ENCODE results near the gene IL10RA. TPM values are rescaled to one million over a fixed set of nuclear protein-coding genes. Genes with fewer than 3 reads are reported as not detected.

IL10RA gene
- total and polyA plus RNA-seq, 2 of the 4 experiments (the other 2 are of a cell fraction): 0.12 TPM; not detected in 1

- ChIA-PET POLR2A (ENCODE audit: unreplicated experiment) (interaction anchor here (0.6 kb wide), 1 partner anchor 189 kb away, joined by 11 read pairs; no protein-coding TSS in a partner anchor), CTCF (no interaction called here)
- Histone ChIP-seq H3K9ac (ENCODE audit: low read depth, low read length) (no peak overlapping the region), H3K14ac (replicated peaks; ENCODE audit: low read depth, low read length) (no peak overlapping the region), H2BK20ac (ENCODE audit: low read depth, low read length) (no peak overlapping the region), H3K4me1 (ENCODE audit: control insufficient read depth, insufficient read depth, low read length) (no peaks in the 10 kb centered on the region), H3K27ac (ENCODE audit: insufficient read depth, low read length) (no peak overlapping the region), H2BK120ac (ENCODE audit: low read depth, low read length) (no peak overlapping the region), H4K91ac (ENCODE audit: insufficient read depth, low read depth, low read length) (no peak overlapping the region), H3K27me3 (ENCODE audit: control insufficient read depth, insufficient read depth, low read length) (peaks cover 8% of the 10 kb centered on the region; the same call in 1 of the 2 replicates), H3K9me1 (ENCODE audit: insufficient read depth, low read length) (no peaks in the 10 kb centered on the region), H2AK9ac (replicated peaks; ENCODE audit: low read depth, low read length, poor library complexity) (no peak overlapping the region), H4K5ac (ENCODE audit: low read depth, low read length) (no peak overlapping the region), H4K8ac (ENCODE audit: low read depth in 2 of 2, low read length in 2 of 2) (no peak overlapping the region), H3K56ac (ENCODE audit: extremely low read depth, insufficient read depth, low read length) (no peak overlapping the region), H2AFZ (replicated peaks; ENCODE audit: low read length, poor library complexity) (no peak overlapping the region), H3K18ac (ENCODE audit: low read depth, low read length) (no peak overlapping the region), H2BK5ac (ENCODE audit: low read depth, low read length, poor library complexity, severe bottlenecking) (no peak overlapping the region), H3K9me3 (ENCODE audit: control insufficient read depth, insufficient read depth, low read length) (no peaks in the 10 kb centered on the region), H2AK5ac (ENCODE audit: low read depth, low read length) (no peak overlapping the region), H3K23ac (ENCODE audit: low read depth, low read length) (no peak overlapping the region), H3K36me3 (ENCODE audit: control insufficient read depth, insufficient read depth, low read length) (no peaks in the 10 kb centered on the region), H3K4ac (ENCODE audit: low read depth, low read length) (no peak overlapping the region), H4K20me1 (ENCODE audit: insufficient read depth, low read length) (no peaks in the 10 kb centered on the region), H3K79me1 (ENCODE audit: low read depth in 1 of 2, low read length in 2 of 2) (no peaks in the 10 kb centered on the region), H3K4me2 (ENCODE audit: low read depth, low read length) (no peak overlapping the region), H2BK15ac (ENCODE audit: low read depth, low read length) (no peak overlapping the region), H3K4me3 (ENCODE audit: insufficient read depth, low read depth, low read length) (no peak overlapping the region)
- DNase-seq: no peak
- ATAC-seq (ENCODE audit: low read depth): no peak
- WGBS, 2 experiments (ENCODE audit: extremely low coverage in 2 of 2, insufficient read length in 1 of 2): no CpG with 5 or more reads among the region's 2 CpGs
- dilution Hi-C loops (cut with HindIII; ENCODE audit: low sequenced_read_pairs, unreplicated experiment) (no loop called here), in situ Hi-C loops (cut with MboI; ENCODE audit: low sequenced_read_pairs) (no loop called here), intact Hi-C loops (cut with micrococcal nuclease) (no loop called here)
- BruUV-seq (replicated peaks): no TSS peak
- TF ChIP-seq RAD21 (IDR thresholded peaks at IDR 0.05; ENCODE audit: low read length) (no peak), BHLHE40 (IDR thresholded peaks at IDR 0.05; ENCODE audit: low read depth, low read length) (no peak), FOS (IDR thresholded peaks at IDR 0.05; ENCODE audit: low read depth, low read length) (no peak), CHD1 (IDR thresholded peaks at IDR 0.05; ENCODE audit: low read depth, low read length) (no peak), MAFK (IDR thresholded peaks at IDR 0.05; ENCODE audit: low read depth, low read length) (no peak), RFX5 (IDR thresholded peaks at IDR 0.05; ENCODE audit: low read depth, low read length) (no peak), MAZ (IDR thresholded peaks at IDR 0.05; ENCODE audit: borderline replicate concordance, low read depth, low read length) (no peak), USF2 (IDR thresholded peaks at IDR 0.05; ENCODE audit: low read depth, low read length) (no peak), ELK1 (IDR thresholded peaks at IDR 0.05; ENCODE audit: borderline replicate concordance, low read depth, low read length) (no peak), POLR2A (IDR thresholded peaks at IDR 0.05; ENCODE audit: low read depth, low read length) (no peak)
These were observed 59.0 kb downstream of the IL10RA start for GRCh38 chr11:118045191-118045590.
